Subcutaneous adipose tissue (tissue), 4 donors: ENCODE data around the gene TCF7L2. TPM values are rescaled to one million over a fixed set of nuclear protein-coding genes. Genes with fewer than 3 reads are reported as not detected.

Experiments used
- CTCF ChIP-seq: fragments of 450-650 bp; IDR thresholded peaks from one replicate; pipeline ENCODE4 v1.5.1; 2016; ENCODE audit warnings: low read depth, mild to moderate bottlenecking, control low read depth, antibody characterized with exemption, moderate library complexity
- total RNA-seq, 4 donors: library from RNA; depleted of rRNA; stranded (reverse); fragments of >200 nt; gene quantifications; one replicate each; pipeline ENCODE4 v1.1.0, GENCODE V29; 2016

TCF7L2 gene
- total RNA-seq, 4 donors from 2014 or later, result 24.3 to 70.1 (median 43.5) TPM

GRCh38 chr10:113033991-113034390, 83.9 kb downstream of the TCF7L2 start:
- no peak for TF ChIP-seq CTCF

- no peak for TF ChIP-seq CTCF
Observed at GRCh38 chr10:113035732-113036312, 85.8 kb downstream of the TCF7L2 start.

- TF ChIP-seq CTCF, result no peak
Observed at GRCh38 chr10:113036619-113037018, 86.6 kb downstream of the TCF7L2 start.

- TF ChIP-seq CTCF, result no peak
Observed at GRCh38 chr10:113037218-113037617, 87.2 kb downstream of the TCF7L2 start.

GRCh38 chr10:113038183-113038582, 88.1 kb downstream of the TCF7L2 start:
- no peak for TF ChIP-seq CTCF

GRCh38 chr10:113038985-113039384, 88.9 kb downstream of the TCF7L2 start:
- TF ChIP-seq CTCF, result no peak

GRCh38 chr10:113041324-113041723, 91.3 kb downstream of the TCF7L2 start:
- TF ChIP-seq CTCF, result no peak
